NCI-H2081 (cell line): ENCODE measurements around the gene RANGAP1.

Experiments
- DNase-seq, 2 experiments: peaks; one replicate each; lab custom pipeline; 2025; lab: John Stamatoyannopoulos, UW

RANGAP1 gene

GRCh38 chr22:41237036-41237706 lies 48.8 kb downstream of the RANGAP1 start:
- no peak for DNase-seq

- DNase-seq, result no peak
Measured at GRCh38 chr22:41234815-41235695, 50.9 kb downstream of the RANGAP1 start.

DNA sequence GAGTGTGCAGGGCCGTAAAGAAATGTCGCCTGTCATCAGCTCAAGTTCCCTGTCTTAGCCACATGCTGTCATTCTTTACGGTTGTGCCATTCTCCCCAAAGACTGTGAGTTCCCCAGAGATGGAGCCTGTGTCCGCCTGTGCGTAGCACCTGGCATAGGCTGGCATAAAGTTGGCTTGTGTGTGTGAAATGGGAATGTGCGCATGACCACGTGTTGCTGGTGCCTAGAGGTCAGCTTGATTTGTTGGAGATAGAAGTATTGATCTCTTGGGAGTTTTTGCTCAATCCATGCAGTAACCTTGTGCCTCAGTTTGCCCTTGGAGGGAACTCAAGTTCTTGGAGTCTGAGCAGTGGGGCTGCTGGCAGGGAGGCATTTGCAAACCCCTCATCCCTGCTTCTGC lies 54.6 kb downstream of the RANGAP1 start:
- no peak for DNase-seq

GRCh38 chr22:41230401-41230785 lies 55.6 kb downstream of the RANGAP1 start:
- DNase-seq, result no peak

- no peak for DNase-seq
Measured at GRCh38 chr22:41229730-41230400, 56.1 kb downstream of the RANGAP1 start.

DNA sequence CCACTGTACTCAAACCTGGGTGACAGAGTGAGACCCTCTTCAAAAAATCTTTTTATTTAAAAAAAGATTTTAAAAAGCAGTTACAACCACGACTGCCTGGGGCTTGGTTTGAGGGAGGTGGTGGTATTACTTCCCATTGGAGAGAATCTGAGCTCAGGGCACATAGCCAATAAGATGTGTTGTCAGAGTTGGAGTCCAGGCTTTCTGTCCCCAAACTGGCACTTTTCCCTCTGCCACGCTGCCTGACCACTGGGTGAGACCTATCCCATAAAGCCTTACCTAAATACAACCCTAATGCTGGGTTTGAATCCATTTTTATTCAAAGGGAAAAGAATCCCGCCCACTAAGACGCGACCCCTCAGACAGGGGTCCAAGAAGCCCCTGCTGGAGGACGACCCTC lies 56.8 kb downstream of the RANGAP1 start:
- DNase-seq, result no peak

DNA sequence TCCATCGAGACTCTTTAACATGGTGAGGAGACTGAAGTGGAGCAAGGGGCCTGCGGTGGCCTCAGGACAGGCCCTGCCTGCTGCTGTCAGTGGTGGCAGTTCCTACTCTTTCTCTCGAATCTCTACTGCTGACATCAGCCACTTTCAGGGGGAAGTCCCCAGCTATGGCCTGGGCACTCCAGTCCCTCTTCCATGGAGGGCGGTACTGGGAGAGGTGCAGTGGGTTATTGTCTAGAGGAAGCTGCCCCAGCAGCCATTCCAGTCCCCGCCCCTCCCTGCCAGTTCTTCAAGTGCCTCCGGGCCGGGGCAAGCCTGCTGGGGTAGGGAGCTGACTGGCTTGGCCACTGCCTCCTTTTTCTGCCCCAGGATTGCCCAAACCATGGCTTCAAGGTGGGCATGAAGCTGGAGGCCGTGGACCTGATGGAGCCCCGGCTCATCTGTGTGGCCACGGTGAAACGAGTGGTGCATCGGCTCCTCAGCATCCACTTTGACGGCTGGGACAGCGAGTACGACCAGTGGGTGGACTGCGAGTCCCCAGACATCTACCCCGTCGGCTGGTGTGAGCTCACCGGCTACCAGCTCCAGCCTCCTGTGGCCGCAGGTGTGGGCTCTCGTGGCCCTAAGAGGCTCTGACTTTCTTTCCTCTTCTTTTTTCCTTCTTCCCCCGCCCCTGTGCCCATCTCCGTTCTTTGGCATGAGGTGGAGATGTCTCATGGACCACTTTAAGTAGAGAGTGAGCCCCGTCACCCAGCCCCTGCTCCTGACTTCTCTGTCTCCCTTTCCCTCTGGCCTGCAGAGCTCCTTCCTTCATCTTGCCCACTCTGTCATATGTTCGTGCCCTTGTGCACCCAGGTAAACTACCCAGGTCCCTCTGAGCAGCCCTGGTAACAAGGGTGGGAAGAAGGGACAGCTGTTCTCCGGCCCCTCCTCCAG lies 59.0 kb downstream of the RANGAP1 start:
- no peak for DNase-seq

- no peak for DNase-seq
Measured at GRCh38 chr22:41223535-41223934, 62.5 kb downstream of the RANGAP1 start.

- no peak for DNase-seq
Measured at GRCh38 chr22:41222846-41223507, 63.0 kb downstream of the RANGAP1 start.

GRCh38 chr22:41217553-41218157 lies 68.3 kb downstream of the RANGAP1 start:
- no peak for DNase-seq

GRCh38 chr22:41216984-41217383 lies 69.0 kb downstream of the RANGAP1 start:
- DNase-seq, result no peak

DNA sequence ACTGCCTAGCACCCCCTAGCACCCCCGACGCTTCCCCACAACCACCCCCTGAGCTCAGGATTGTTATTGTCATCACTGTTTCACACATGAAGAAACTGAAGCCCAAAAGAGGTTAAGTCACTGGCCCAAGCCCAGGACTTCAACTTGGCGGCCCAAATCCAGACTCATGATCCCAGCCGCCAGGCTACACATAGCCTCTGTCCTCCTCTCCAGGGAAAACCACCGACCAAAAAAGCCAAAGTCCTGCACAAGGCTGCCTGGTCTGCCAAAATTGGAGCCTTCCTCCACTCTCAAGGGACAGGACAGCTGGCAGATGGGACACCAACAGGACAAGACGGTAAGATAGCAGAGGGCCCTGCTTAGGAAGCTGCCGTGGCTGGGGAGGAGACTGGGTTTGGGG lies 70.1 kb downstream of the RANGAP1 start:
- DNase-seq, result no peak

GRCh38 chr22:41215409-41215808 lies 70.6 kb downstream of the RANGAP1 start:
- no peak for DNase-seq

GRCh38 chr22:41206719-41207118 lies 79.3 kb downstream of the RANGAP1 start:
- DNase-seq, result no peak

- peak; percentile 92 to 96 for DNase-seq
Measured at GRCh38 chr22:41204992-41205900, 80.7 kb downstream of the RANGAP1 start, which contains the start of gene L3MBTL2. L3MBTL2 (plus strand) TSS chr22:41205312; CDS start chr22:41205363, 51 bp downstream.

DNA sequence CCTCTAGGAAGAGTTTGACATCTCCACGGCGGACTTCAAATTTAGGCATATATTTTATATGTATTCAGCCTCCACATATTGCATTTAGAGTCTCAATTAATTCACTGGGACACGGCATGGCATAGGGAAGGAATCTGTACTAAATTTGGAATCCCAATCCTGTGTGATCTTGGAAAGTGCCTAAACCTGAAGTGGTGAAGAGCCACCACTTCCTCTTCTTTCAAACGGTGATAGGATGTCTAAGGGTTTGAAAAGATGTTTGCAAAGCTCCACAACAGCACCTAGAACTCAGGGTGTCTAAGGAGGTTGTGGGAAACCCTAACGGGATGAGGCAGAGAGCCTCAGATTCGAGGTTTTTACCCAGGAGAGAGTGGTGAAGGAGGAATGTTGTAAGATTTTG lies 81.9 kb downstream of the RANGAP1 start:
- DNase-seq, result no peak

DNA sequence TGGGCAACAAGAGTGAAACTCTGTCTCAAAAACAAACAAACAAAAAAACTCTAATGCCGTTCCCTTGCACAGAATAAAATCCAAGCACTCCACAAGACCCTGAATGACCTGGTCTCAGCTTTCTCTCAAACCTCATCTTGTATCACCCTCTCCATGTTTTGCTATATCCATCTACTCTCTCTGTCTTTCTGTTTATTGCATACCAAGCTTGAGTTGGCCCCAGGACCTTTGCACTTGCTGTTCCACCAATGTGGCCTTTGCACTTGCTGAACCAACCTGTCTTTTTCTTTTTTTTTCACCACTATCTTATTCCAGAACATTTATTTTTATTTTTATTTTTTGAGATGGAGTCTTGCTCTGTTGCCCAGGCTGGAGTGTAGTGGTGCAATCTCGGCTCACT lies 82.9 kb downstream of the RANGAP1 start:
- DNase-seq, result no peak

DNA sequence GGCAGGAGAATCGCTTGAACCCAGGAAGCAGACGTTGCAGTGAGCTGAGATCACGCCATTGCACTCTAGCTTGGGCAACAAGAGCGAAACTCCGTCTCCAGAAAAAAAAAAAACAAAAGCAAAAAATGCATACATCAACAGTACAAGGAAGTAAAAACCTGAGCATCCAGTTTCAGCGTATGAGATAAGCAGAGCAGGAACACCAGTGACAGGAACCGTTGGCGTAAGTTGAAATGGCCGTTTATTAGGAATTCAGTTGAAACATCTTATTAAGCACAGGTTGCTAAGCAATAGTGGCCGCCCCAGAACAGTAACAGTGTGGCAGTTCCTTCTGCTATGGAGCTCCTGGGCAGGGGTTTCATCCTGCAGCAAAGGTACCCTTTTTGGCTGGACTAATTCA lies 84.8 kb downstream of the RANGAP1 start:
- no peak for DNase-seq

DNA sequence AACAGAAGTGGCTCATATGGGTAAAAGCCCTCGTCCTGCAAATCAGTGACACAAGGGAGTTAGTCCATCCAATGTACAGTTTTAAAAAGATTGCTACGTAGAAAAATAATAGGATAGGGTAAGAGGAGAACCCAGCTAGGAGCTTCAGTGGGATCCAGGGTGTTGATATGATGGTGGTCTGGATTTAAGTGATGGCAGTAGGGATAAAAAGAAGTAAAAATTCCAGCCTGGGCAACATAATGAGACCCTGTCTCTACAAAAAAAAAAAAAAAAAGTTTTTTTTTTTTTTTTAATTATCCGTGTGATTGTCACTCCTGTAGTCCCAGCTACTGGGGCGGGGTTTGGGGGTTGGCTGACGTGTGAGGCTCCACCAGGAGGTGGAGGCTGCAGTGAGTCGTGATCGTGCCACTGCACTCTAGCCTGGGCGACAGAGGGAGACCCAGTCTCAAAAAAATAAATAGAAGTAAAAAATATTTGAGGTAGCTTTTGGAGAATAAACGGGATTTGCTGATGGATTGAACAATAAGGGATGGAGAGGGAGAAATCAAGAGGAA lies 87.9 kb downstream of the RANGAP1 start:
- peak in 1 of 2 experiments; percentile 17 for DNase-seq
